22Rv1 (cell line): ENCODE results near the gene SERPING1.

Experiments
- CTCF ChIP-seq: fragments of 450-650 bp; IDR thresholded peaks from 2 replicates; pipeline ENCODE4 v1.5.1; 2017; ENCODE audit warnings: mild to moderate bottlenecking
- ZFX ChIP-seq: fragments of 450-650 bp; IDR thresholded peaks from 2 replicates; pipeline ENCODE4 v1.6.1; 2017; ENCODE audit warnings: antibody characterized with exemption, borderline replicate concordance

- TF ChIP-seq CTCF (no peak), ZFX (no peak)
These were observed 40.1 kb downstream of the SERPING1 start for GRCh38 chr11:57637626-57638004.
